GM12891 (cell line): ENCODE data around the gene HDAC6.

Experiments used
- PAX5 ChIP-seq: IDR thresholded peaks from 2 replicates; pipeline ENCODE4 v1.6.1; 2011; ENCODE audit warnings: low read length, moderate library complexity, mild to moderate bottlenecking; ENCODE audit not compliant: insufficient read depth, severe bottlenecking
- POLR2A ChIP-seq: IDR thresholded peaks from 2 replicates; pipeline ENCODE4 v1.6.1; 2011; ENCODE audit warnings: low read depth, low read length, control low read depth
- POLR2AphosphoS5 ChIP-seq: IDR thresholded peaks from 2 replicates; pipeline ENCODE4 v1.6.1; 2011; ENCODE audit warnings: low read depth, low read length, control low read depth
- POU2F2 ChIP-seq: IDR thresholded peaks from 2 replicates; pipeline ENCODE4 v1.6.1; 2011; ENCODE audit warnings: low read depth, mild to moderate bottlenecking, control low read depth, low read length, moderate library complexity
- SPI1 ChIP-seq: IDR thresholded peaks from 2 replicates; pipeline ENCODE4 v1.6.1; 2011; ENCODE audit warnings: low read depth, low read length, control low read depth
- TAF1 ChIP-seq: IDR thresholded peaks from 2 replicates; pipeline ENCODE4 v1.6.1; 2011; ENCODE audit warnings: low read depth, low read length, control low read depth

DNA sequence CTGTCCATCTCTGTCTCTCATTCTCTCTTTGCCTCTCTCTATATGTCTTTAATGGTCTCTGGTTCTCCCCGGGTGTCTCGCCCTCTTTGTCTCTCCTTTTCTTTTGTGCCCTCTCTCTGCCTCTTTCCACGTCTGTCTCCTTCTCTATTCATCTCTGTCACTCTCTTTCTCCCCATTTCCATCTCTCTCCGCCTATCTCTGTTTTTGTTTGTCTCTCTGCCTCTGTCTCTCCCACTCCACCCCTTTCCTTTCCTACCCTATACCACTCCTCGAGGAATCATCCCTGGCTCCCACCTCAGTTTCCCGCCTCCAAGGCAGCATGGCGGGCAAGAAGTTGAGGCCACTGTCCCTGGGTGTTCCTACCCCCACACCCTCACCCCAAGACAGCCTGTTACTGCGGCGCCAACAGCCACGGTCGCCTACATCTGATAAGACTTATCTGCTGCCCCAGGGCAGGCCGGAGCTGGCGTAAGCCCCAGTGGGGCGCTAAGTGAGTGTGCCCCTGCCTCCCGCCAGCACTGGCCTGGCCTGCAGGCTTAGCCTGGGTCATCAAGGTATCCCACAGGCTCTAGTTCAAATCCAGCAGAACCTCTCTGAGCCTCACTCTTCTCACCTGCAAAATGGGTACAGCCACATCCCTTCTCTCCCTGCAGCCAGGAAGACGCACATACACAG, 16.2 kb upstream of the HDAC6 start:
- TF ChIP-seq POLR2AphosphoS5: no peak
- no peak for TF ChIP-seq TAF1
- no peak for TF ChIP-seq POLR2A
- no peak for TF ChIP-seq PAX5
- TF ChIP-seq SPI1: no peak
- TF ChIP-seq POU2F2: no peak
